Measurements from ENCODE around the gene IL24.

DNA sequence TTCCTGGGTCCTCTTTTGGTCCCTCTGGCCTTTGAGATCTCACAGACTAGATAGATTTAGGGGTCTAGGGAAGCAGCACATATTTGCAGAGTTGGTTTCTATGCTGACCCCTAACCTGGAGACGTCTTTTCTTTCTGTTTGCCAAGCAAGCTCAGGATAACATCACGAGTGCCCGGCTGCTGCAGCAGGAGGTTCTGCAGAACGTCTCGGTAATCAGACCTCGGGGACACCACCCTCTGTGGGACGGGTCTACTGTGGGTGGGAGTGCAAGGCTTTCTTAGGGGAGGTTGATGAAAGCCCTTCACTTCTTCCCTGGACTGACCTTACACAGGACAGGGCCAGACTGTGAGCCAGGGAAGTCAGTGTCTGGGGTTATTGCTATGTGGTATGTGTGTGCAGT lies 2.9 kb downstream of the IL24 start:
- TF ChIP-seq, protein P1, sequence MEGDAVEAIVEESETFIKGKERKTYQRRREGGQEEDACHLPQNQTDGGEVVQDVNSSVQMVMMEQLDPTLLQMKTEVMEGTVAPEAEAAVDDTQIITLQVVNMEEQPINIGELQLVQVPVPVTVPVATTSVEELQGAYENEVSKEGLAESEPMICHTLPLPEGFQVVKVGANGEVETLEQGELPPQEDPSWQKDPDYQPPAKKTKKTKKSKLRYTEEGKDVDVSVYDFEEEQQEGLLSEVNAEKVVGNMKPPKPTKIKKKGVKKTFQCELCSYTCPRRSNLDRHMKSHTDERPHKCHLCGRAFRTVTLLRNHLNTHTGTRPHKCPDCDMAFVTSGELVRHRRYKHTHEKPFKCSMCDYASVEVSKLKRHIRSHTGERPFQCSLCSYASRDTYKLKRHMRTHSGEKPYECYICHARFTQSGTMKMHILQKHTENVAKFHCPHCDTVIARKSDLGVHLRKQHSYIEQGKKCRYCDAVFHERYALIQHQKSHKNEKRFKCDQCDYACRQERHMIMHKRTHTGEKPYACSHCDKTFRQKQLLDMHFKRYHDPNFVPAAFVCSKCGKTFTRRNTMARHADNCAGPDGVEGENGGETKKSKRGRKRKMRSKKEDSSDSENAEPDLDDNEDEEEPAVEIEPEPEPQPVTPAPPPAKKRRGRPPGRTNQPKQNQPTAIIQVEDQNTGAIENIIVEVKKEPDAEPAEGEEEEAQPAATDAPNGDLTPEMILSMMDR (IDR thresholded peaks at IDR 0.05): no peak
- no peak for TF ChIP-seq POLR2A (IDR thresholded peaks at IDR 0.05)

Measured in testis (tissue), 2 donors.